Sigmoid colon (tissue), 7 donors: Measurements from ENCODE around the gene CDHR5. TPM values are rescaled to one million over a fixed set of nuclear protein-coding genes. Genes with fewer than 3 reads are reported as not detected.
A peak's percentile ranks its signal among the peaks of the same experiment; 100 is the strongest.

Source experiments
- DNase-seq: peaks from one replicate; pipeline ENCODE4 v3.0.0-alpha.2; 2019
- H3K27ac ChIP-seq, 4 donors: fragments of 200-600 bp; sonication (generic); one replicate each; pipeline ENCODE4 v1.5.1; 2016 to 2019; ENCODE audit warnings: mild to moderate bottlenecking in 1 of 4
- H3K27me3 ChIP-seq, 3 donors: fragments of 200-600 bp; sonication (generic); one replicate each; pipeline ENCODE4 v1.5.1; 2019; ENCODE audit warnings: mild to moderate bottlenecking in 1 of 3
- H3K36me3 ChIP-seq, 4 donors: fragments of 200-600 bp; sonication (generic); one replicate each; pipeline ENCODE4 v1.5.1; 2016 to 2019
- H3K4me1 ChIP-seq, 4 donors: fragments of 200-600 bp; sonication (generic); one replicate each; pipeline ENCODE4 v1.5.1; 2017 to 2019
- H3K4me3 ChIP-seq, 4 donors: fragments of 200-600 bp; sonication (generic); one replicate each; pipeline ENCODE4 v1.5.1; 2017 to 2019; ENCODE audit warnings: mild to moderate bottlenecking in 2 of 4, moderate library complexity in 1 of 4
- H3K9me3 ChIP-seq, 4 donors: fragments of 200-600 bp in 3 of 4; sonication (generic) in 3 of 4; one replicate each; pipeline versions ENCODE4 v1.5.1 to v1.6.1; 2013 to 2019
- CTCF ChIP-seq, 4 experiments: fragments of 450-650 bp in 3 of 4; fragments of 200-600 bp in 1 of 4; IDR thresholded peaks; one replicate each; pipeline ENCODE4 v1.5.1; 2016 to 2019; ENCODE audit warnings: antibody characterized with exemption in 4 of 4, mild to moderate bottlenecking in 3 of 4, moderate library complexity in 2 of 4
- EP300 ChIP-seq, 4 donors: sonication (generic); formaldehyde crosslinking; IDR thresholded peaks; one replicate each; pipeline ENCODE4 v1.6.1; 2017; ENCODE audit warnings: antibody characterized with exemption in 4 of 4
- POLR2A ChIP-seq, 2 donors: fragments of 450-650 bp; IDR thresholded peaks; one replicate each; pipeline ENCODE4 v1.6.1; 2016; ENCODE audit warnings: antibody characterized with exemption in 2 of 2, mild to moderate bottlenecking in 2 of 2, moderate library complexity in 2 of 2
- POLR2AphosphoS5 ChIP-seq, 4 donors: sonication (generic); formaldehyde crosslinking; IDR thresholded peaks; one replicate each; pipeline ENCODE4 v1.6.1; 2017; ENCODE audit warnings: antibody characterized with exemption in 4 of 4
- WGBS, 2 donors: extraction: QIAGEN DNeasy Blood & Tissue Kit; methylation state at CpG; one replicate each; pipeline ENCODE4 v1.1.7; 2013; 5-methylcytosine and 5-hydroxymethylcytosine counted together
- intact Hi-C: fragments of 100-400 bp; cut with DNase I; formaldehyde crosslinking; loops from one replicate; pipeline ENCODE4 v1.15.1; 2023
- polyA plus RNA-seq, 3 donors: library from polyadenylated mRNA; stranded (reverse); fragments of 200-250 nt; gene quantifications; one replicate each; pipeline ENCODE4 v1.2.3, GENCODE V29; 2013
- total RNA-seq, 4 donors: library from RNA; depleted of rRNA; stranded (reverse); fragments of >200 nt; gene quantifications; one replicate each; pipeline ENCODE4 v1.1.0, GENCODE V29; 2016
- donor health status: healthy with polysubstance abuse.
- donor health status: Bipolar disorder and iron deficiency.
- donor health status: healthy.

The CDHR5 gene
- total and polyA plus RNA-seq, 7 donors = 1.8 to 136 (median 18.0) TPM; not detected in 2

GRCh38 chr11:617912-618682 lies 6.7 kb downstream of the CDHR5 start:
- no peak overlapping the region for H3K4me3 ChIP-seq
- no peaks in the 10 kb centered on the region for H3K9me3 ChIP-seq
- no peak overlapping the region for H3K27ac ChIP-seq
- peaks cover 0 to 28% (median 25%) of the 10 kb centered on the region in 4 donors for H3K4me1 ChIP-seq
- intact Hi-C loops = loop anchor here (5.0 kb wide), 1 partner anchor 41 kb away; the partner anchor contains the start of gene PHRF1
- H3K27me3 ChIP-seq = peaks cover 0 to 1% (median 0%) of the 10 kb centered on the region in 3 donors
- H3K36me3 ChIP-seq = peaks cover 2 to 27% (median 6%) of the 10 kb centered on the region in 4 donors
- peak; percentile 63 for DNase-seq
- 91 to 94% methylated on average over 25 of the region's 25 CpGs for WGBS, 2 donors
- TF ChIP-seq EP300 (IDR thresholded peaks at IDR 0.05) (no peak), POLR2AphosphoS5 (IDR thresholded peaks at IDR 0.05) (no peak), POLR2A (IDR thresholded peaks at IDR 0.05) (no peak), CTCF (IDR thresholded peaks at IDR 0.05) (no peak)

- Histone ChIP-seq H3K4me3 (no peak overlapping the region), H3K27me3 (no peaks in the 10 kb centered on the region), H3K27ac (no peak overlapping the region), H3K36me3 (peaks cover 5 to 27% (median 10%) of the 10 kb centered on the region in 4 donors), H3K4me1 (peaks cover 0 to 33% (median 27%) of the 10 kb centered on the region in 4 donors), H3K9me3 (no peaks in the 10 kb centered on the region)
- TF ChIP-seq POLR2A (IDR thresholded peaks at IDR 0.05) = no peak
- no peak for TF ChIP-seq EP300 (IDR thresholded peaks at IDR 0.05)
- TF ChIP-seq POLR2AphosphoS5 (IDR thresholded peaks at IDR 0.05) = no peak
- 92 to 93% methylated on average over 57 of the region's 57 CpGs for WGBS, 2 donors
- intact Hi-C loops = loop anchor here (5.0 kb wide), 1 partner anchor 40 kb away; the partner anchor contains the start of gene PHRF1
- DNase-seq = peak; percentile 71
Measured at GRCh38 chr11:617199-617911, 7.4 kb downstream of the CDHR5 start.

GRCh38 chr11:616320-617198 lies 8.2 kb downstream of the CDHR5 start:
- Histone ChIP-seq H3K27me3 (no peaks in the 10 kb centered on the region), H3K27ac (peak overlapping the region; percentile 82 to 95 (median 87)), H3K9me3 (no peaks in the 10 kb centered on the region), H3K36me3 (peaks cover 6 to 34% (median 16%) of the 10 kb centered on the region in 4 donors), H3K4me1 (peaks cover 0 to 33% (median 27%) of the 10 kb centered on the region in 4 donors), H3K4me3 (peak overlapping the region in 3 of 4 donors; percentile 61 to 71 (median 62))
- TF ChIP-seq POLR2AphosphoS5 (IDR thresholded peaks at IDR 0.05) (no peak), POLR2A (IDR thresholded peaks at IDR 0.05) (no peak), CTCF (IDR thresholded peaks at IDR 0.05) (no peak), EP300 (IDR thresholded peaks at IDR 0.05) (no peak)
- DNase-seq = peak; percentile 74
- WGBS, 2 donors = 73 to 76% methylated on average over 39 of the region's 39 CpGs
- intact Hi-C loops = loop anchor here (5.0 kb wide), 1 partner anchor 39 kb away; the partner anchor contains the start of gene PHRF1

GRCh38 chr11:615504-616319 lies 9.0 kb downstream of the CDHR5 start, which contains the start of gene IRF7:
TSS of gene IRF7 (minus strand) at chr11:615950. CDS start at chr11:615364, 586 bp downstream.
- TF ChIP-seq POLR2A (IDR thresholded peaks at IDR 0.05) (peak; percentile 41 to 66), CTCF (IDR thresholded peaks at IDR 0.05) (no peak), POLR2AphosphoS5 (IDR thresholded peaks at IDR 0.05) (peak; percentile 57 to 82 (median 78))
- intact Hi-C loops = loop anchor here (5.0 kb wide), 1 partner anchor 38 kb away; the partner anchor contains the start of gene PHRF1
- Histone ChIP-seq H3K9me3 (no peaks in the 10 kb centered on the region), H3K27me3 (no peaks in the 10 kb centered on the region), H3K27ac (peak within 1 kb of the TSS; percentile 82 to 95 (median 87)), H3K36me3 (peaks cover 13 to 43% (median 25%) of the 10 kb centered on the region in 4 donors), H3K4me3 (peak within 1 kb of the TSS; percentile 61 to 72 (median 66)), H3K4me1 (peaks cover 0 to 33% (median 27%) of the 10 kb centered on the region in 4 donors)
- 2% methylated on average over 66 of the region's 66 CpGs for WGBS, 2 donors
- DNase-seq = peak; percentile 97
